ENCODE measurements around the gene ITGAX. TPM values are rescaled to one million over a fixed set of nuclear protein-coding genes. Genes with fewer than 3 reads are reported as not detected.

Gene ITGAX
- total RNA-seq, 1 experiment from 2014 or later, result not detected

- H3K9me3 Mint-ChIP-seq (ENCODE audit: unreplicated experiment), result no peaks in the 10 kb centered on the region
- no peak for TF ChIP-seq CTCF (IDR thresholded peaks at IDR 0.05; ENCODE audit: insufficient read depth in 1 of 2, low read depth in 1 of 2, low read length in 1 of 2, severe bottlenecking in 1 of 2, unreplicated experiment in 1 of 2)
- H3K4me3 Mint-ChIP-seq (ENCODE audit: unreplicated experiment), result no peak overlapping the region
- no peaks in the 10 kb centered on the region for H3K4me1 Mint-ChIP-seq (ENCODE audit: low read depth, unreplicated experiment)
- peaks cover 6% of the 10 kb centered on the region for H3K27me3 Mint-ChIP-seq (ENCODE audit: insufficient read depth, unreplicated experiment)
- Histone ChIP-seq H3K9me3 (no peaks in the 10 kb centered on the region), H3K4me3 (ENCODE audit: low read depth, low read length) (no peak overlapping the region), H3K36me3 (ENCODE audit: control insufficient read depth, insufficient read depth, low read length) (no peaks in the 10 kb centered on the region), H3K4me1 (peaks cover 10% of the 10 kb centered on the region; the same call in 1 of the 2 replicates), H3K27me3 (replicated peaks; ENCODE audit: control insufficient read depth, insufficient read depth, low read length) (no peaks in the 10 kb centered on the region)
- ChIA-PET CTCF (interaction anchor here (0.5 to 0.7 kb wide), 2 partner anchors 27 to 56 kb away, joined by 3 read pairs; partner anchors contain the start of gene ZNF843), POLR2A (no interaction called here)
- H3K36me3 Mint-ChIP-seq (ENCODE audit: insufficient read depth, unreplicated experiment), result no peaks in the 10 kb centered on the region
- intact Hi-C loops (cut with micrococcal nuclease; ENCODE audit: unreplicated experiment), result loop anchor here (1.0 kb wide), 1 partner anchor 56 kb away; the partner anchor contains the start of gene ZNF843
- DNase-seq, result peak in 1 of 2 experiments; percentile 17
- no TSS peak for BruUV-seq (replicated peaks)
- H3K27ac Mint-ChIP-seq (ENCODE audit: unreplicated experiment), result peak overlapping the region; percentile 15
These were observed 31.4 kb downstream of the ITGAX start for GRCh38 chr16:31386157-31386984.

- BruUV-seq (replicated peaks), result no TSS peak
- H3K36me3 ChIP-seq (ENCODE audit: control insufficient read depth, insufficient read depth, low read length), result no peaks in the 10 kb centered on the region
- Mint-ChIP-seq H3K27ac (ENCODE audit: unreplicated experiment) (no peak overlapping the region), H3K27me3 (ENCODE audit: insufficient read depth, unreplicated experiment) (peaks cover 6% of the 10 kb centered on the region), H3K4me1 (ENCODE audit: low read depth, unreplicated experiment) (no peaks in the 10 kb centered on the region), H3K4me3 (ENCODE audit: unreplicated experiment) (no peak overlapping the region), H3K36me3 (ENCODE audit: insufficient read depth, unreplicated experiment) (no peaks in the 10 kb centered on the region), H3K9me3 (ENCODE audit: unreplicated experiment) (no peaks in the 10 kb centered on the region)
- no peaks in the 10 kb centered on the region for H3K9me3 ChIP-seq
- no peak for TF ChIP-seq CTCF (IDR thresholded peaks at IDR 0.05; ENCODE audit: insufficient read depth in 1 of 2, low read depth in 1 of 2, low read length in 1 of 2, severe bottlenecking in 1 of 2, unreplicated experiment in 1 of 2)
- no peak for DNase-seq
- peaks cover 10% of the 10 kb centered on the region; the same call in 1 of the 2 replicates for H3K4me1 ChIP-seq
- CTCF ChIA-PET, result no interaction called here
- no peaks in the 10 kb centered on the region for H3K27me3 ChIP-seq (replicated peaks; ENCODE audit: control insufficient read depth, insufficient read depth, low read length)
- intact Hi-C loops (cut with micrococcal nuclease; ENCODE audit: unreplicated experiment), result no loop called here
- H3K4me3 ChIP-seq (ENCODE audit: low read depth, low read length), result no peak overlapping the region
- POLR2A ChIA-PET, result no interaction called here
These were observed 33.6 kb downstream of the ITGAX start for GRCh38 chr16:31388535-31388934.

- H3K4me1 Mint-ChIP-seq (ENCODE audit: low read depth, unreplicated experiment), result no peaks in the 10 kb centered on the region
- no TSS peak for BruUV-seq (replicated peaks)
- Histone ChIP-seq H3K27me3 (replicated peaks; ENCODE audit: control insufficient read depth, insufficient read depth, low read length) (no peaks in the 10 kb centered on the region), H3K4me1 (peaks cover 7% of the 10 kb centered on the region; the same call in 1 of the 2 replicates), H3K9me3 (no peaks in the 10 kb centered on the region), H3K4me3 (ENCODE audit: low read depth, low read length) (no peak overlapping the region), H3K36me3 (ENCODE audit: control insufficient read depth, insufficient read depth, low read length) (no peaks in the 10 kb centered on the region)
- POLR2A ChIA-PET, result no interaction called here
- H3K27me3 Mint-ChIP-seq (ENCODE audit: insufficient read depth, unreplicated experiment), result peaks cover 9% of the 10 kb centered on the region
- no peak for DNase-seq
- TF ChIP-seq CTCF (IDR thresholded peaks at IDR 0.05; ENCODE audit: insufficient read depth in 1 of 2, low read depth in 1 of 2, low read length in 1 of 2, severe bottlenecking in 1 of 2, unreplicated experiment in 1 of 2), result no peak
- CTCF ChIA-PET, result no interaction called here
- H3K4me3 Mint-ChIP-seq (ENCODE audit: unreplicated experiment), result no peak overlapping the region
- no peaks in the 10 kb centered on the region for H3K9me3 Mint-ChIP-seq (ENCODE audit: unreplicated experiment)
- intact Hi-C loops (cut with micrococcal nuclease; ENCODE audit: unreplicated experiment), result no loop called here
- H3K36me3 Mint-ChIP-seq (ENCODE audit: insufficient read depth, unreplicated experiment), result no peaks in the 10 kb centered on the region
- no peak overlapping the region for H3K27ac Mint-ChIP-seq (ENCODE audit: unreplicated experiment)
These were observed 35.6 kb downstream of the ITGAX start for GRCh38 chr16:31390504-31391041.
